AG10803 (cell line): ENCODE results near the gene THAP6.
A peak's percentile ranks its signal among the peaks of the same experiment; 100 is the strongest.

Experiments
- DNase-seq: peaks from one replicate; pipeline ENCODE4 v3.0.0; 2010; ENCODE audit warnings: low read depth
- H3K4me3 ChIP-seq: 2 replicates; pipeline ENCODE4 v1.5.1; 2011; ENCODE audit warnings: mild to moderate bottlenecking, low read length, control low read depth
- TF ChIP-seq, protein P1 (sequence below): conservative IDR thresholded peaks from 2 replicates; pipeline ENCODE4 v1.5.1; 2011; ENCODE audit warnings: mild to moderate bottlenecking, low read length, control low read depth, inconsistent platforms

Gene THAP6, protein sequence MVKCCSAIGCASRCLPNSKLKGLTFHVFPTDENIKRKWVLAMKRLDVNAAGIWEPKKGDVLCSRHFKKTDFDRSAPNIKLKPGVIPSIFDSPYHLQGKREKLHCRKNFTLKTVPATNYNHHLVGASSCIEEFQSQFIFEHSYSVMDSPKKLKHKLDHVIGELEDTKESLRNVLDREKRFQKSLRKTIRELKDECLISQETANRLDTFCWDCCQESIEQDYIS

DNA sequence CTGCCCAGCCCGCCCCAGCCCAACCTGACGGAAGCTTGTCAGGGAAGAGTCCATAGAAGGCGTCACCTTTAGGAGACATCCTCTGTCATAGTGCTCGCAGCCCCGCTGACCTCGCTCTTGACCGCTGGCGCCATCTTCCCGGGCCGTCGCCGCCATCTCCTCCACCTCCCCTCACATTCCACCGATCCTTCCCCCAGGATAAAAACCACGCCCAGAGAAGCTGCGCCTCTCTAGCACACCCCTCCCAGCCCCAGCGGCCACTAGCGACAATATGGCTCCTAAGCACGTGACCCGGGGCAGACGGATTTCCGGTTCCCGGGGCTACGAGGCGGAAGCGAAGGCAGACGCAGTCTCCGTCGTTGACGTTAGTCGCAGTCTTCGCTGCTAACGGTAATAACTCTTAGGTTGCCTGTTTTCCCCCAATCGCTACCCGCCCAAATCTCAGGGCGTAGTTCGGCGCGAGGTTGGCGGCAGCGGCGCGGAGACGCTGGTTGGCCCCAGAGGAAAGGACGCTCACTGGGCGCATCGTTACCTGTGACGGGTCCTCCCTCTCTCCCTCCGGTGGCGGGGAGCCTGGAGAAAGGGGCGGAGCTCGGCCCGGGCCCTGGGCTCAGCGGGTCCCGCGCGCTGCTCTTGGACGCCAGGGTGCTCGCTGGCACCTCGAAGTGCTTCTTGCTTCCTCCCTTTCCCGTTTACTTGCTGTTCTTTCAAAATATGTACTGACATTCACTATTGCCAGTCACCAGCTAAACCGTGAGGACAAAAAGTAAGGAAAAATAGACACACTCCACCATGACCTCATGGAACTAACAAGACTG lies at the start of gene THAP6, which contains the start of gene RCHY1:
TSS of gene THAP6 (plus strand) at position 343 of the 818 bp plus-strand sequence. CDS start 980 bp downstream, outside the sequence.
TSS of gene RCHY1 (minus strand) at position 273 of the 818 bp plus-strand sequence. CDS start at position 156, 117 bp downstream.
- peak; percentile 93 for DNase-seq
- H3K4me3 ChIP-seq, result peak within 1 kb of the TSS; percentile 95
- TF ChIP-seq, protein P1, sequence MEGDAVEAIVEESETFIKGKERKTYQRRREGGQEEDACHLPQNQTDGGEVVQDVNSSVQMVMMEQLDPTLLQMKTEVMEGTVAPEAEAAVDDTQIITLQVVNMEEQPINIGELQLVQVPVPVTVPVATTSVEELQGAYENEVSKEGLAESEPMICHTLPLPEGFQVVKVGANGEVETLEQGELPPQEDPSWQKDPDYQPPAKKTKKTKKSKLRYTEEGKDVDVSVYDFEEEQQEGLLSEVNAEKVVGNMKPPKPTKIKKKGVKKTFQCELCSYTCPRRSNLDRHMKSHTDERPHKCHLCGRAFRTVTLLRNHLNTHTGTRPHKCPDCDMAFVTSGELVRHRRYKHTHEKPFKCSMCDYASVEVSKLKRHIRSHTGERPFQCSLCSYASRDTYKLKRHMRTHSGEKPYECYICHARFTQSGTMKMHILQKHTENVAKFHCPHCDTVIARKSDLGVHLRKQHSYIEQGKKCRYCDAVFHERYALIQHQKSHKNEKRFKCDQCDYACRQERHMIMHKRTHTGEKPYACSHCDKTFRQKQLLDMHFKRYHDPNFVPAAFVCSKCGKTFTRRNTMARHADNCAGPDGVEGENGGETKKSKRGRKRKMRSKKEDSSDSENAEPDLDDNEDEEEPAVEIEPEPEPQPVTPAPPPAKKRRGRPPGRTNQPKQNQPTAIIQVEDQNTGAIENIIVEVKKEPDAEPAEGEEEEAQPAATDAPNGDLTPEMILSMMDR, result peak; percentile 5; the same call in 1 of the 2 replicates

DNA sequence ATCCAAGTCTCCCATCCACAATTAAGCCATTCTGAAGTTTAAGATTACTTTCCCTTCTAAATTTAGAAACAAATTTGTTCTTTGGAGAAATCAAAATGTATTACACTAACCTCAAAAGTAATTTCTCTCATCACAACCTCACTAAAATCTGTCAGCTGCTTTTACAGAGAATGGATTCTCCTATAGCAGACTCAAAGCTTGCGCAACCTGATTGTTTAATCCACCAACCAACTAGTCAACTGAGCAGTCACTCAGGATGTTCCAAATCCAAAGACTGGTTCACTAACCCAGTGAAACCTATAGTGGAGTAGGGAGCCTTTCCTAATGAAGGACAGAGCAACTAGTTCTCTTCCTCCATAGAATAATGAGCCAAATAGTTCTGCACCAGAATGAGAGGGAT lies 44.4 kb upstream of the THAP6 start:
- no peak for DNase-seq
- H3K4me3 ChIP-seq, result no peak overlapping the region
- TF ChIP-seq, protein P1, result no peak

DNA sequence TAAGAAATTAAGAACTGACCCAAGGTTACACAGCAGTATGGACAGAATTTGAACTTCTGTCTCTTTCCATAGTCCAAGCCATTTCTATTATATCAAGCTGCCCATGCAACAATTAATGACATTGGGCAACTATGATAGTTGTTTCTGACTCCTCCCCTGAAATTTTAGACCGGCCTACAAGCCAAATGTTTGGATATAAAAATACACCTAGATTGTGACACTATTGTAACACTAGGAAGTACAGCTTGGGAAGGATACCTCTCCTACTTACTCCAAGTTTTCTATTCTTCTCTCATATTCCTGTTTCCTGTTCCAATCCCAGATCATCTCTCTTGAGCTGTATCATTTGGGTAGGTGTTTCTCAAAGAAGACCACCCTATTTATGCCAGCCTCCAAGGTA lies 43.5 kb upstream of the THAP6 start:
- no peak for DNase-seq
- no peak overlapping the region for H3K4me3 ChIP-seq
- TF ChIP-seq, protein P1, result no peak

DNA sequence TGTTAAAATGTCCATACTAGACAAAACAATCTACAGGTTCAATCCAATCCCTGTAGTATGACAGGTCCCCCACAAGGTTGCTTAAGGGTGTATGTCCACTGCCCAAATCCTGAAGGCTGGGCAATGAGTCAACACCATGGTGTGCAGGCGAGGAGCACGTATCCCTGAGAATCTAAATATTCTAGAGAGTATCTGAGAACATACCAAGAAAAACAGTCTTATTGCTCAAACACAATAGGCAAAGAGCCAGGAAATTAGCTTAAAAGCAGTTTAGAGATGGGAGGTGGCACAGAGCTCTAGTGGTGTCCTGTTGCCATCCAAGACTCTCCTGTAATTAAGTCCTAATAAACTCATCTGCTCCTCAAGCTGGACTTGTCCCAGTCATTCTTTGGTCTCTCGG lies 37.1 kb upstream of the THAP6 start:
- H3K4me3 ChIP-seq, result no peak overlapping the region
- TF ChIP-seq, protein P1, result no peak
- no peak for DNase-seq

DNA sequence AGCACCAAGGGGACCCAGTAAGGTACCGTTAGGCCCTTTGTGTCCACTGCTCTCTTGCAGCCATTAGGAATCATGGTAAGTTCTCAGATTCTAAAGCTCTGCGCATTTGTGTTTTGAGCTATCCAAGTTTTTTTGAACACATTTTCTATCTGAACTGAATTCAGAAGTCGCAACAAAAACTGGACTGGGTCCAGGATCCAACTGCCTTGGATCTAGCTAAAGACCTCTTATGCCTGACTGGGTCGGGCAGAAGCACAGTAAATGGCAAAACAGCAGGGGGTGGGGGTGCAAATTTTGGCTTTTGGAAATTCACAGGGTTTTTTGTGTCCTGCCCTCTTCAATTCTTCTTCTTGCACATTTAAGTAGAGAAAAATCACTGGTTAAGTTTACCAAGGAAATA lies 30.1 kb upstream of the THAP6 start:
- TF ChIP-seq, protein P1, result no peak
- DNase-seq, result no peak
- H3K4me3 ChIP-seq, result no peak overlapping the region

DNA sequence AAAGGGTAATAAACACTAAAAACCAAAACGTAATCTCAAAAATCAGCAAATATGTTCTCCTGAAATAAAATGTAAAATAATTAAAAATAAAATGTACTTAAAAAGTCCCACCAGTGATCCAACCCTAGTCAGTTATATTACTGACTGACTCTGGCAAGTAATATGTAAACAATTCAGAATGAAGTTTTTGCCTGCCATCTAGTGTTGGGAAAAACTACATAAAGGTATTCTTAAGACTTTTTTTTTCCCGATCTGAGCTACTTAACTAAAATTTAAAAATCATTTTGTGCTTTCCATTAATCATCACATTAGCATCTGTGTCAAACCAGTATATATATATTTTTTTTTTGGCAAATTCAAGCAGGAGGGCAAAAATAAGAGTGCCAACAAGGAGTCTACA lies 24.1 kb upstream of the THAP6 start:
- no peak overlapping the region for H3K4me3 ChIP-seq
- TF ChIP-seq, protein P1, result peak; percentile 31
- DNase-seq, result peak; percentile 33
